ENCODE measurements around the gene LCE6A. TPM values are rescaled to one million over a fixed set of nuclear protein-coding genes. Genes with fewer than 3 reads are reported as not detected.

The LCE6A gene
- polyA plus RNA-seq, 1 of the 3 experiments (the other 2 are of a cell fraction): not detected

- TF ChIP-seq RAD21 (IDR thresholded peaks at IDR 0.05; ENCODE audit: low read length): no peak
- TF ChIP-seq RCOR1 (IDR thresholded peaks at IDR 0.05; ENCODE audit: low read length): no peak
- TF ChIP-seq MAX (IDR thresholded peaks at IDR 0.05; ENCODE audit: low read depth): no peak
- no peak for TF ChIP-seq RFX5 (IDR thresholded peaks at IDR 0.05; ENCODE audit: low read length)
- no peak for TF ChIP-seq GABPA (IDR thresholded peaks at IDR 0.05; ENCODE audit: low read depth)
- no peak for TF ChIP-seq ZBTB33 (IDR thresholded peaks at IDR 0.05; ENCODE audit: borderline replicate concordance, low read depth)
- no peak for TF ChIP-seq MEF2A (IDR thresholded peaks at IDR 0.05; ENCODE audit: borderline replicate concordance, low read depth)
- no peak for TF ChIP-seq POLR2AphosphoS5 (IDR thresholded peaks at IDR 0.05; ENCODE audit: low read depth, low read length)
- TF ChIP-seq FOXM1 (IDR thresholded peaks at IDR 0.05; ENCODE audit: low read depth): no peak
These were observed 30.8 kb downstream of the LCE6A start (continued) for GRCh38 chr1:152873495-152873894.

- H3K4me2 ChIP-seq: no peak overlapping the region
- WGBS (ENCODE audit: low lambda C conversion rate): 12% methylated on average over 1 of the region's 1 CpG
- H3K9me3 ChIP-seq: no peaks in the 10 kb centered on the region
- CTCF ChIA-PET: no interaction called here
- POLR2A ChIA-PET: no interaction called here
- peaks cover 9% of the 10 kb centered on the region for H3F3A ChIP-seq (replicated peaks; ENCODE audit: insufficient read depth)
- H3K4me1 ChIP-seq (ENCODE audit: control insufficient read depth in 1 of 2, insufficient read depth in 2 of 2, low read depth in 1 of 2, low read length in 1 of 2): peaks cover 0 to 3% of the 10 kb centered on the region in 2 experiments; a peak in 1 of 4 replicates
- no peak overlapping the region for H2AFZ ChIP-seq (ENCODE audit: low read depth)
- DNase-seq: no peak
- H3K27ac ChIP-seq (ENCODE audit: low read depth in 2 of 2, low read length in 1 of 2): no peak overlapping the region
- TF ChIP-seq REST (IDR thresholded peaks at IDR 0.05; ENCODE audit: low read depth, low read length): no peak
- no peak for TF ChIP-seq NFIC (IDR thresholded peaks at IDR 0.05; ENCODE audit: borderline replicate concordance)
- TF ChIP-seq FOXJ3 (CRISPR knock-in tag; IDR thresholded peaks at IDR 0.05): no peak
- no peak for TF ChIP-seq USF1 (IDR thresholded peaks at IDR 0.05; ENCODE audit: borderline replicate concordance, low read depth)
- TF ChIP-seq GABPA (IDR thresholded peaks at IDR 0.05; ENCODE audit: low read depth): no peak
- TF ChIP-seq EP300 (IDR thresholded peaks at IDR 0.05; ENCODE audit: borderline replicate concordance in 1 of 2, low read depth in 1 of 2, low read length in 1 of 2): no peak
- no peak for TF ChIP-seq TCF12 (IDR thresholded peaks at IDR 0.05)
- TF ChIP-seq ELF1 (IDR thresholded peaks at IDR 0.05): no peak
- TF ChIP-seq SMC3 (IDR thresholded peaks at IDR 0.05; ENCODE audit: low read depth, low read length): no peak
- no peak for TF ChIP-seq IRF3 (IDR thresholded peaks at IDR 0.05; ENCODE audit: low read depth, low read length)
- no peak for TF ChIP-seq FOXM1 (IDR thresholded peaks at IDR 0.05; ENCODE audit: low read depth)
- TF ChIP-seq CTCF (IDR thresholded peaks at IDR 0.05): no peak
- H3K4me3 ChIP-seq (ENCODE audit: low read depth in 2 of 2, low read length in 1 of 2): no peak overlapping the region
- H3K79me2 ChIP-seq (ENCODE audit: insufficient read depth): no peaks in the 10 kb centered on the region
- H3K36me3 ChIP-seq (replicated peaks in 1 of 2; ENCODE audit: control insufficient read depth in 1 of 2, insufficient read depth in 2 of 2, low read length in 1 of 2): no peaks in the 10 kb centered on the region
- H4K20me1 ChIP-seq (ENCODE audit: insufficient read depth): no peaks in the 10 kb centered on the region
- H3K9me2 ChIP-seq: no peaks in the 10 kb centered on the region
- H3K9ac ChIP-seq: no peak overlapping the region
- H3K27me3 ChIP-seq (ENCODE audit: insufficient read depth): no peaks in the 10 kb centered on the region
These were observed 34.2 kb downstream of the LCE6A start for GRCh38 chr1:152876827-152877226.
